HTR-8/SVneo (cell line): ENCODE results near the gene RABGAP1.

Experiments
- DNase-seq: peaks from one replicate; pipeline ENCODE4 v3.0.0; 2011; ENCODE audit warnings: low spot score, mixed read lengths; ENCODE audit not compliant: insufficient read length
- FAIRE-seq: peaks from 2 replicates; lab custom pipeline; 2011; peaks lifted over from hg19 to GRCh38; lab: Jason Lieb, UNC

RABGAP1 gene

DNA sequence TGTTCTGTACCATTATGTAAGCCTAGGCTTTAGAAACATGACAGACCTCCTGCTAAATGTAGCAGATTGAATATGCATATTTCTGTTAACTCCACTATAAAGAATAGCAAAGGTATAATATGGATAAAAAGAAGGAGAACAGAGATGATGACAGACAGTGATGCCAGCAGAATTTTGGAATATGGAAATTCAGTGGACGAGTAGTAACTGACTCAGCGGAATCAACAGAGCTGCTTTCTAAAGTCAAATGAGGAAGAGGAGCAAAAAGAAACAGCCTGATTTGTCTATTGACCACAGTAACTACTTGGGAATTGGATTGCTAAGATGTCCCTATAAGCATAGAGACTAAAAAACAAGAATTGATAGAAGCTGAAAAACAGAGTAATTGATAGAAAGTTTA is 100.7 kb downstream of the RABGAP1 start:
- DNase-seq (no peak), FAIRE-seq (no peak)

DNA sequence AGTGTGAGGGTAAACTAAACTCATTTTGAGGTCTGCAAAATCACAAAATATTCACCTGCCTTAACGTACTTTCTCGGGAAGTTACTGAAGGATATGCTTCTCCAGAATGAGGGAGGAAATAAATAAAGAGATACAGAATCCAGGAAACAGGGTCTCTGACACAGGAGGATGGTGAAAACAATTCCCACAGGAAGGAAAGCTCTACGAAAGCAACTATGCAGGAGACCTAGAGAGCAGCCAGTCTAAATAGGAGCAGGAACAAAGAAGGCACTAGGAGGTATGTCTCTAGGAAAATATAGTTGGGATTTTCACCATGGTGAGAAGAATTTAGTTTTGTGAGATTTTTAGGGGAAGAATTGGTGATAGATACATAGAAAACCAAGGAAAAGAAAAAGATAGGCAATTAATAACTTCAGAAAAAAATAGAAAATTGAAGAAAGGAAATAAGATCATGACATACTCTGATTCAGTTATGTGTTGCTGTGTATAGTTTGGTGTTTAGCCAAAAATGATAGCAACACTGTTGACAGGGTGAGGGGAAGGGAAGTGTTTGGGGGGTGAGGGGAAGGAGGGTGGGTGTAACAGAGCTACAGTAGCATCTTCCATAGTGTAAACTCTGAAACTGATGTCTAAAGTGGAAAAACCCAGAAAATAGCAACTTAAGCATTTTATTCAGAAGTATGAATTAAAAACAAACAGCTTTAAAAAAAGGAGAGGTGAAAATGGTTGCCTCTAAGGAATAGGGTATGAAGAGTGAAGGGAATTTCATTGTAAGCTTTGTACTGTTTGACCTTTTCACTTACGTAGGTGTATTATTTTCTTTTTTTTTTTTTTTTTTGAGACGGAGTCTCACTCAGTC is 102.5 kb downstream of the RABGAP1 start:
- FAIRE-seq (no peak), DNase-seq (no peak)

DNA sequence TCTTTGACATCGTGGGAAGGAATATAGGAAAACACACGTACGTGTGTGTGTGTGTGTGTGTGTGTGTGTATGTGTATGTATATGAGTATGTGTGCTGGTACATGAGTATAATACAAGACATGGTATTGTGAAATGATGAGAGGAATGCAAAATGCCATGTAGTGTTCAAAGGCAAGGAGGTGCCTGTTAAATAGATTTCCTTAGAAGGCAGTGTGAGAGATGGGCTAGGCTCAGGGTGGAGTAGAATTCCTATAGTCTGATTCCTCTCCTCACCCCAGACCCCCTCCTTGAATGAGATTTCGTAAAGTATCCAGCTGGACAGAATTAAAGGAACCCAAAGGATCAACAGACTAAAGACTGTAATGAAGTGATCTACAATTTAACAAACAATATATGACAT is 103.8 kb downstream of the RABGAP1 start:
- no peak for FAIRE-seq

DNA sequence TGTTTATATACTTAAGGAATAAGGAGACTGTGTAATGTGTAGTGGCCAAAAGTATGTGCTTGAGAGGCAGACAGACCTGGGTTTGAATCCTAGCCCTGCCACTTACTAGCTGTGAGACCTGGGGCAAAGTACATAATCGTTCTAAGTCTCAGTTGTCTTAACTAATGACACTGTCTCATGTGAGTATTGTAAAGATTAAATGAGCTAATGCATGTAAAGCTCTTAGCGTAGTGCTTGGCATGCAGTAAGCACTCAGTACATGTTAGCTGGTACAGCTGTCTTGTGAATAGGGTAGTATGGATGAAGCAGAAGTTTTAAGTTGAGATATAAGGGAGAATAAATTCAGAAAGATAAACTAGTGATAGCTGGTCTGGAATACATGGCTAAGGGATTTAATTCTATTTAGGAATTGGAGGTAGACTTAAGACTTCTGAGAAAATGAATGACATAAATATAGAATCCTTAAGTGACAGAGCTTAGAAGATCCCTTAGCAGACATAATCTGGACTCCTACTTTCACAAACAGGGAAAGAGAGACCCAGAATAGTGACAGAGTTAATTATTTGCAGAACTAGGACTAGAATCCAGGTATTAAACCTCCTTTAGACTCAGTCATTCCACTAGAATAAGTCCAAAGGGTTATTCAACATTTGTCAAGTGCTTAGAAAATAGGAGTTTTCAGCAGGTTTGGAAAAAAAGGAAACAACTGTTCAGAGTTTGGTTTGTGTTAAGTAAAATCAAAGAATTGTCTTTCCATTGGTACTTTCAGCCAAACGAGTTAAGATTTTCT is 105.8 kb downstream of the RABGAP1 start:
- no peak for DNase-seq
- FAIRE-seq: no peak

More for the DNA sequence above, 103.8 kb downstream of the RABGAP1 start:
- DNase-seq: no peak

DNA sequence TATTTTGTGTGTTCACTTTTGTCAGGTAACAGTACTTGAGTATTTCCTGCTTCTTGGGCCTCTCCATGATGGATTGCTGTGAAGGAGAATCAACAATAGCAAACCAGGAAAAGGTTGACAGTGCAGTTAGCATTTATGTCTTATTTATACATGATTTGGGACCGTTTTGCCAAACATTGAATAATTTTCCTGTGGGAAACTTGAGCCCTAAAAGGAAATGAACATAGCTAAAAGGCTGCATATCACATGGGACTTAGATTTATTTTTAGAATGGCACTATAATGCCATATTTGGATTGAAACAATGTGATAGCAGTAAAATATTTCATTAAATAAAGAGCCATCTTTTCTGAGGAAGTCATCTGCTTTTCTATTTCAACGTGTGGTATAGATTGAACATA is 107.9 kb downstream of the RABGAP1 start:
- no peak for DNase-seq
- FAIRE-seq: no peak

DNA sequence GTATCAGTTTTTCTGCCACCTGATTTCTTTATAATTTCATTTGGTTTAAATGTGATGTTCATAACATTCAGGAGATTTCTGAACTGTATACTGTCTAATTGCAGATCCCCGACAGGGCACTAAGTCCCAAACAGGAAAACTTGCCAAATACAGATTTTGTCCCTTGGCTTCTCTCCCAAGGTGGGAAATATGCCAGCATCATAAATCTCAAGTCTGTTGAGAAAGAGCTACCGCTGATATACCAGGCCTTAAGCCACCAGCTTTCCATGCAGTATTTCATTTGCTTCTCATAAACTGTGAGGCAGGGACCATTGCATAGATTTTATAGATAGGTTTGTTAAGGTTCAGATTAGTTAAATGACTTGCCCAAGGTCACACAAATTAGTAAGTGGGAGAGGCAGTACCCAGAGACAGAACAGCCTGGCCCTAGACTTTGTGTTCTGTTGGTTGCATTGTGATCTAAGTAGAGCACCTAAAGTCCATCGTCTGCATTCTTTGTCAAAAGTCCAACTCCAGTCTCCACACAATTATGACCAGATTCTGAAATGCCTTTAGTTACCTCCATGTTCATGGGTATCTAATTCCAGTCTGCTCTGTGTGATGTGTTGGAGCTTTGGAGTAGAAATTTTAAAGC is 108.9 kb downstream of the RABGAP1 start:
- FAIRE-seq (no peak), DNase-seq (peak; percentile 35)

DNA sequence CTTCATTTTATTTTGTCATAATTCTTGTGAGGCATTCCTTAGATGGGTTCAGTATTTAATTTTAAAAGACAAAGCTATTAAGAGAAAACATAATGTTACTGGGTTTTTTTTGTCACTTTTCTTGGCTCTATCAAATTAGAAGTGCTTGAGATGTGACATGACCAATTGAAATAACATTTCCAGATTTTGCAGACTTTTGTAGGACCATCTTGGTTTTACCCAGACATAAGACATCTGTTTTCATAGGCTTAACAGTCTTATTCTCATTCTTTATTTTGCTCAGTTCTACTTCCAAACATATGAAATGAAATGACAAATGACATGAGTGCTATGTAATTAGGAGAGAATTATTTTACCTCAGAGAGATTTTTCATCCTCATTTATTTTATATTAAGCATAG is 112.2 kb downstream of the RABGAP1 start:
- FAIRE-seq (no peak), DNase-seq (no peak)

DNA sequence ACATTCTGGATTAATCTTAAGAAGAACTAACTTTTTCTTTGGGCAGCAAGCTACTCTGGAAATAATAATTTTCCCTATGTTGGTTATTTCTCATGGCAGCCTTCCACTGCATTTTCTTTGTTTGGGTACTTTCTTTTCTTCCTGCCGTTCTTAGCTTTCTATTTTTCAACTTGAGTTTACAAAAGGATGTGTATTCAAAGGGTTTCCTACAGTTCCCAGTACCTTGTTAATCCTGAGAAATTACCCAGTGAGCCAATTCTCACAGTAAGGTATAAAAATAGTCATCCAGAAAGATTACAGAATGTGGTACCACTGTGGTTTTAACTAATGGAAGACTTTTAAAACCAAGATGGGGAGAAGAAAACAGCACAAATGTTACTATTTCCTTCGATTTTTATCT is 112.9 kb downstream of the RABGAP1 start:
- DNase-seq (no peak), FAIRE-seq (no peak)

DNA sequence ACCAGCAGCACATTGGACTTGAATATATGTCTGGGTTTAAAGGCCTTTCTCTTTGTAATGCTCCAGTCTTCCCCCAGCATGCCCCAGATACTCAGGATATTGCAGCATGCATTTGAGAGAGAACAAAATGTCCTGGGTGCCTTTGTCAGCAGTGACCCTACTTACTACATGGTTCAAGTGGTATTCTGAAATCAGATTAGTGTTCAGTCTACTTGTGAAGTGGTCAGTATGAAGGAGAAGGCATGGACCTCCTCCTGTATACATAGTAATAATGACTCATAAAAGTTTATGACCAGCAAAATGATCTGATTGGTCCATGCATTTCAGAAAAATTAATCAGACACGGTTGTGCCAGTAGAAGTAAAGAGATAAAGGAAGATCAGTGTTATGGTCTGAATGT is 118.0 kb downstream of the RABGAP1 start:
- FAIRE-seq (no peak), DNase-seq (no peak)

DNA sequence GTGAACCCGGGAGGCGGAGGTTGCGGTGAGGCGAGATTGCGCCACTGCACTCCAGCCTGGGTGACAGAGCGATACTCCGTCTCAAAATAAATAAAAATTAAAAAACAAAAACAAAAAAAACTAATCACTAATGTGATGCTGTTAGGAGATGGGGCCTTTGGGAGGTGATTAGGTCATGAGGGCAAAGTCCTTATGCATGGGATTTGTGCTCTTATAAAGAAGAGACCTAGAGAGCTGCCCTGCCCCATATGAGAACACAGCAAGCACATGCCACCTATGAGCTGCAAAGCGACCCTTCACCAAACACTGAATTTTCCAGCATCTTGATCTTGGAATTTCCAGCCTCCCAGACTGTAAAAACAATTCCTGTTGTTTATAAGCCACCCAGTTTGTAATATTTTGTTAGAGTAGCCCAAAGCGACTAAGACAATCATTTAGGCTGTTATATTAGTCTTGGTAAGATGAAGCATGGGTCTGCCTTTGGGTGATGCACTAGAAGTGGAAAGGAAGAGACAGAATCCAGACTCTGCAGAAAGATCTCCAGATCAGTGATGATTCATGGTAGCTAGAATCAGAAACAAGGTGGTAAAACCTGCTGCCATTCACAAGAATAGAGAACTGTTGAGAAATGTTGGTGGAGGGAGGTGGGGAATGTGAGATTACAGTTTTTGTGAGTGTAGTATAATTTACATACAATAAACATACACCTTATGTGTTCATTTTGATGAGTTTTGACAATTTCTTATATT is 118.8 kb downstream of the RABGAP1 start:
- DNase-seq: no peak
- no peak for FAIRE-seq

DNA sequence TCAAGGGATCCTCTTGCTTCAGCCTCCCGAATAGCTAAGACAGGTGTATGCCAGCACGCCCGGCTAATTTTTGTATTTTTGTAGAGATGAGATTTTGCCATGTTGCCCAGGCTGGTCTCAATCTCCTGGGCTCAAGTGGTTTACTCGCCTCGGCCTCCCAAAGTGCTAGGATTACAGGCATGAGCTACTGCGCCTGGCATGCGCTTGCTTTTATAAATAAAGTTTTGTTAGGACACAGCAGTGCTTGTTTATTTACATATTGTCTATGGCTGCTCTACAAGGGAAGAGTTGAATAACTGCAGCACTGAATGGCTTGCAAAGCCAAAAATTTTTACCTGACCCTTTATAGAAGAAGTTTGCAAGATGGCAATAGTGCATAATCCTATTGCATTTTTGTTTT is 120.4 kb downstream of the RABGAP1 start:
- DNase-seq: no peak
- FAIRE-seq: no peak

DNA sequence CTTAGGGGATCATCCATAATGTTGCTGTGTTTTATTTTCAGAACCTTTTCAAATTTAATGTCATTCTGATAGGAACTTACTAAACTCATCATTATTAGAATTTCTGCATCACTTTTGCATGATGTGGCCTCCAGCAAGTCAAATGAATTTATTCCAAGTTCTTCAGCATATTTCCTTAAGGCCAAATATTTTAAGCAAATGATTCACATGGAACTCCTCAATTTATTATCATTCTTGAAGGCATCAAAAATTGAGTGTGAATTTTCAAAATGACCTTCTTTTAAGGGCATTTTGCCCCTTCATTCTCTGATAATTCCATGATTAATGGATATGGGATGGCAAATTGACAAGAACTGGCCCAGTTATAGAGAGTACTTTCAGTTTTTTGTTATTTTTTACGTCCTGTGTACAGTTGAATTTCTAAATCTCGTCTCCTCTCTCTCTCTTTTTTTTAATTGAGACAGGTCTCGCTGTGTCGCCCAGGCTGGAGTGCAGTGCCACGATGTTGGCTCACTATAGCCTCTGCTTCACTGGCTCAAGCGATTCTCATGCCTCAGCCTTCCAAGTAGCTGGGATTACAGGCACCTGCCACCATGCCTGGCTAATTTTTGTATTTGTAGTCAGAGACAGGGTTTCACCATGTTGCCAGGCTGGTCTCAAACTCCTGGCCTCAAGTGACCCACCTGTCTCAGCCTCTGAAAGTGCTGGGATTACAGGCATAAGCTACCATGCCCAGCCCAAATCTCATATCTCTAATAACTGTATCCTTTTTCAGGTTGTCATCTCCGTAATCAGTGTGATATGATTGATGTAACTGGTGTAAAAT is 121.7 kb downstream of the RABGAP1 start:
- no peak for DNase-seq
- FAIRE-seq: no peak

DNA sequence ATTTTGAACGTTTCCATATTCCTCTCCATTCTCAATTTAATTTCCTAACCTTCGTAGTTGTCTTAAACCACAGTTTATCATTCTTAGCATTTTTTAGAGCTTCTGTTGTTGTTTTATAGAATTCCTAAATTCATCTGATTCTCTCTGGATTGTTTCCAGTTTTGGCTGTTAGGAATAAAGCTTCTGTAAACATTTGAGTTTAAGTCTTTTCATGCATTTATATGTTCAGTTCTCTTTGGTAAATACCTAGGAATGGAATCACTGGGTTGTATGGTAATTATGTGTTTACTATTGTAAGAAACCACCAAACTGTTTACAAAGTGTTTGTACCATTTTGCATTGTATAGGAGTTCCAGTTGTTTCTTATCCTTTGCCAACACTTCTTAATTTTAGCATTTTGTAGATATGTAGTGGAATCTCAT is 122.4 kb downstream of the RABGAP1 start:
- DNase-seq (no peak), FAIRE-seq (no peak)

DNA sequence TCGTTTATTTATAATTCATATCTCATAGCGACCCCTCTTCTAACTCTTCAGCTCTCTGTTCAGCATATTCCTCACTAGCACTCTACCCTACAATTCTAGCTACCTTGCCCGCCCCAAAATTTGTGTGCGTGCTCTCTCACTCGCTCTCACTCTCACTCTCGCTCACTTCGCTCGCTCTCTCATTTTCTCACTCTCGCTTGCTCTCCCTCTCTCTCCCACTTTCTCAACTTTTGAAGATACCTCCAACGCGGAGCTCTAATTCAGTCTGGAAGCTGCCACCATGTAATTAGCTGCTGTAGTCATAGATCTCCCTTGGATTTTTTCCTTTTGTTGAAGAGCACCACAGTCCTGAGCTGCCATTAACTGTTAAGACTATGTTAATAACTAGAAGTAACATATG is 123.1 kb downstream of the RABGAP1 start:
- DNase-seq: no peak
- no peak for FAIRE-seq

DNA sequence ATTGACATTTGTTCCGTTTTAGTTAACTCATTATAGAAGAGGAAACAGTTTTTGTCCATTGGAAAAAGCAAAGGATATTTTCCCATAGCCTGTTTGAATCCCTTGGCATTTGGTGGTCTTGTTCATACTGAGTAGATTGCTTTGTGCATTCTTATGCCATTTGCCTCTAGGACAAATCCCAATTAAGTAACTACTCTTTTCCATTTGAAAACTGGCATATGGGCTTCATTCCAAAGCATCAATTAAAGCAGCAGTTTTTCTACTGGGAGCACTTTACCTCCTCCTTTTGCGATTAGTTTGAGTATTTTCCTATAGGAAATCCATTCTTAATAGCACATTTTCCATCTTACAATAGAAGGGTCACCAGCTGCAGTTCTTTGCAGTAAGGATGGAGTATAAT is 123.9 kb downstream of the RABGAP1 start:
- no peak for FAIRE-seq
- DNase-seq: no peak

DNA sequence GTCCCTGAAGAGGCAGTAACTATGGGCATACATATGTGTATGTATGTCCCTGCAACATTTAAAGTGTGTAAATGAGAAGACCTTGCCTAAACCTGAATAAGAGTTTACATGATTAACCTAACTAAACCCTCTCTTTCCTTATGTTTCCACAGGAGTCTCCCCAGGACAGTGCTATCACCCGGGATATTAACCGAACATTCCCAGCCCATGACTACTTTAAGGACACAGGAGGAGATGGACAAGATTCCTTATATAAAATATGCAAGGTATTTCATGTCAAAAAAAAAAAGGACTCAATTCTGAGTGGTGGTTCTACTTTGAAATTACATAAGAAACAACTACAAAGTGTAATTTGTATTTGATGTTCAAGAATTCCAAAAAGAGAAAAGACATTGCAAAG is 124.4 kb downstream of the RABGAP1 start:
- DNase-seq (no peak), FAIRE-seq (no peak)

DNA sequence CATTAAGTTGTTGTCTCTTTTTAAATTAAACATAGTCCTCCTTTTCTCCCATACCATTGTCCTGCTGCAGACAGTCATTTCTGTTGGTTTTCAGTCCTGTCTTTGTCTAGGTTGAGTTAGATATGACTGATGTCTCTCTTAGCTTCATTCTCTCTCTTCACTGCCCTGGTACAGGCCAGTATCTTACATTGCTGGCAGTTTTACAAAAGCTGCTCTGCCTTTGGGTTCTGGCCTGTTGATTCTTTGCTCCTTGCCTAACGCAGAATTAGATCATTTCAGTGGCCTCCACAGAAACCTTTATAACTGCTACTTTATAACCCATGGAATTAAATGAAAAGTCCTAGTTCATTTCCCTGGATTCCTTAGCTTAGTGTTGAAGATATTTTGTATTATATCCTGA is 126.3 kb downstream of the RABGAP1 start:
- no peak for FAIRE-seq
- DNase-seq: no peak

DNA sequence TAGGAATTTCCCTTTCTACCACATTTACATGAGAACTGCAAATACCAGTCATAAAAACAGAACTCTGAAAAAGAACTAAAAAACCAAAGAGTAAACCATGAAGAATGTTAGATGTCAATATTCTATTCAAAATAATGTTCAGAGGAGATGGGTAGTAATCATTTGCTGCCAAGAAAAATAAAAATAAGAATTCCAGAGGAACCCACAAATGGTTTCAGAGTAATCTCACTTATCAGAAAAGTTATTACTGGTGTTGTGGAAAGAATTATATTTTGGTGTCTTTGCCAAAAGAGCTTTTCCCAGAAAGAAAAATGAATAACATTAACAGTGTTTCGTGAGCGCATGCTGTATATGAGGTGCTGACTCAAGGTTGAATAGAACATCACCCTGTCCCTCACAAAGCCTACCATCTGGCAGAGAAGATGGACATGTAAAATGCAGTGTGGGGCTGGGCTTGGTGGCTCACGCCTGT is 128.2 kb downstream of the RABGAP1 start:
- no peak for DNase-seq
- FAIRE-seq: no peak

DNA sequence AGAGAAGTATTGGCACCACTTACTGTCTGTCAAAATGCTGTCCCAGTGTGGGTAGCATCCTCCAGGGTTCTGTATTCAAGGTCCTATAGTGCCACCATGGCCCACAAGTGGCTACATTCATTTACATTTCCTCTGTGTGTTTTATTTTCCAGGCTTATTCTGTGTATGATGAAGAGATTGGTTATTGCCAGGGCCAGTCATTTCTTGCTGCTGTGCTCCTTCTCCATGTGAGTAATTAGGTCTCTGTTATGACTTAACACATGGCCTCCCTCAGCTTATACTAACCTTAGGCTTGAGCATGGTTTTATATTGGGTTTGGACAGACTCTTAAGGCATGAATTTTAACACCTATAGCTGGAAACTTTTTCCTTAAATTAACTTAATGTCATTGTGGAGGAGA is 129.4 kb downstream of the RABGAP1 start:
- FAIRE-seq (no peak), DNase-seq (no peak)
